Amniotic epithelial cell (primary cell): ENCODE measurements around the gene SYS1.

Experiments
- DNase-seq: peaks from one replicate; pipeline ENCODE4 v3.0.0-alpha.2; 2010; ENCODE audit warnings: low read depth

The SYS1 gene

GRCh38 chr20:45362804-45363610, at the start of gene SYS1:
Gene SYS1 (plus strand): TSS chr20:45363156. CDS start chr20:45363532, 376 bp downstream.
- DNase-seq, result peak; percentile 96

- DNase-seq, result no peak
Observed at GRCh38 chr20:45313943-45314342, 49.0 kb upstream of the SYS1 start.

- no peak for DNase-seq
Observed at GRCh38 chr20:45315672-45316071, 47.3 kb upstream of the SYS1 start.

- no peak for DNase-seq
Observed at GRCh38 chr20:45316150-45317080, 46.5 kb upstream of the SYS1 start.

- DNase-seq, result no peak
Observed at GRCh38 chr20:45317826-45318225, 45.1 kb upstream of the SYS1 start.

- DNase-seq, result no peak
Observed at GRCh38 chr20:45318386-45318939, 44.5 kb upstream of the SYS1 start.

GRCh38 chr20:45318948-45319347, 44.0 kb upstream of the SYS1 start:
- no peak for DNase-seq

- DNase-seq, result no peak
Observed at GRCh38 chr20:45320948-45321595, 41.9 kb upstream of the SYS1 start.

- peak; percentile 46 for DNase-seq
Observed at GRCh38 chr20:45322952-45323383, 40.0 kb upstream of the SYS1 start.

- DNase-seq, result no peak
Observed at GRCh38 chr20:45323731-45324130, 39.2 kb upstream of the SYS1 start.

- DNase-seq, result no peak
Observed at GRCh38 chr20:45325371-45325770, 37.6 kb upstream of the SYS1 start.

GRCh38 chr20:45328451-45328850, 34.5 kb upstream of the SYS1 start:
- DNase-seq, result no peak

GRCh38 chr20:45329497-45330319, 33.2 kb upstream of the SYS1 start:
- no peak for DNase-seq

GRCh38 chr20:45330476-45330875, 32.5 kb upstream of the SYS1 start:
- no peak for DNase-seq

GRCh38 chr20:45336530-45337366, 26.2 kb upstream of the SYS1 start:
- peak; percentile 92 for DNase-seq

- DNase-seq, result peak; percentile 98
Observed at GRCh38 chr20:45337367-45338120, 25.4 kb upstream of the SYS1 start.

GRCh38 chr20:45338121-45339030, 24.6 kb upstream of the SYS1 start:
- peak; percentile 87 for DNase-seq

- DNase-seq, result no peak
Observed at GRCh38 chr20:45339084-45339483, 23.9 kb upstream of the SYS1 start.
